ENCODE results near the gene PRTFDC1.

The PRTFDC1 gene

DNA sequence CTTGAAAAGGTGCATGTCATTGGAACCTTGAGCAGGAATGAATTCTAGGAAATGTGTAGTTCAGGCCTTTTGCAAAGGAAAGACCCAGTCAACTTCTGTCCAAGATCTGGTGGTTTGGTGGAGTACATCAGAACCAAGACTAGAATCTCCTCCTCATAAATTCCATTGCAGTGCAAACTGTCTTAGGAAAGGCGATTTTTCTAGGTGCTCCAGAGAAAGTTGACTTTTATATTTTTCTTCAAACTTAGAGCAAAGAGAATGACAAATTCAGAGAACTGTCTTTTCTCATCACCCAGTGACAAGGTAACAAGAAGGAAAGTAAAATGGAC lies 50.0 kb downstream of the PRTFDC1 start:
- DNase-seq (ENCODE audit: low read depth): no peak

DNA sequence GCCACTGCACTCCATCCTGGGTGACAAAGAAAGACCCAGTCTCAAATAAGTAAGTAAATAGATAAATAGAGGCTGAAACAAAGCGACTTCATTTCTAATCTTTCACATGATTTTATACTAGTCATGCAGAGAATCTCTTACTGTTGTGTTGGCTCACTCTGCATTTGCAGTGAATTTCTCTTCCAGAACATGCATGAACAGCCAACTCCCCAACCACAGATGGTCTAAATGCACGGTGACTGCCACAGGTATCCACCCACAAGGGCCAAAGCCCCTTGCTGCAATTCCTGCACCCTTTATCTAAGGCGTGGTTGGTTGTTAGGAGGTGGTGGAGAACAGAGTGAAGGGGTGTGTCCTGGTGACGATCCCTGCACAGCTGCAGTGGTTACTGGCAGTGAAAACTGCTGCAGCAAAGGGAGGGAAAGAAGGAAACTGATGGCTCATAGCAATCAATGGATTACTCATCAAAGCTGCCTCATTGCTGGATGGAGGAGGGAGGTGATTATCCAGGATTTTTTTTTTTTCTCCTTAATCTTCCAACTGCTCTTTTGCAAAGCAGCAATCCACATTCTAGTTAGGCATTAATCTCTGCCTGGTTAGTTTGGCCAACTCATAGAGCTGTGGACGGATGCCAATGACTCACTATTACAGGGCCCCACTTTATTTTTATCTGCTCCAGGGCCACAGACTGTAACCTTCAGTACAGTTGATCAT lies 50.6 kb downstream of the PRTFDC1 start:
- peak; percentile 95 for DNase-seq (ENCODE audit: low read depth)

DNA sequence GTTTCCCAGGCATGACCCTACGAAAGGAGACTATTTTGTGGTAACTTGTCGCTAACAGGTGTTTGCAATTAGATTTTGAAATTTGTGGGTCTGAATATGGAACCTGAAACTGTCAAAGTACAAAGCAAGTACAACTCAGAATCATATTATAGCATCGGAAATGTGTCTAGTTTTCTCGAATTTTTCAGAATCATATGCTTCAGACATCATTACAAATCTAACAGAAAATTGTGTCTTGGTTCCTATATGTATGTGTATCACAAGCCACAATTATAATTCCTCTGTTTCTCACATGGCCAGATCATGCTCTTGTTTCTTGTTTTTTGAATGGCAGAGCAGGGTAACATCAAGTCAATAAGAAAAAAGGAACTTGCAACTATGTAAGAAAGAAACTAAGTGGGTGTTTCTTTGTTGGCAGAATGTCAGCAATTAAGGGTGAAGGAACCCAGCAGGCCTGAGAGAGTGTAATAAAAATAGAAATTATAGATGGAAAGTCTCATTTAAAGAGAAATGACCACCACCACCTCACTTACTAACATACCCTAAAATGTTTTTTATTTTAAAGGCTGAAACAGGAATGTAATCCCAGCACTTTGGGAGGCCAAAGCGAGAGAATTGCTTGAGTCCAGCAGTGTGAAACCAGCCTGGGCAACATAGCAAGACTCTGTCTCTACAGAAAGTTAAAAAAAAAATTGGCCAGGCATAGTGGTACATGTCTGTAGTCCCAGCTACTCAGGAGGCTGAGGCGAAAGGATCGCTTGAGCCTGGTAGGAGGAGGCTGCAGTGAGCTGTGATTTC lies 51.3 kb downstream of the PRTFDC1 start:
- peak; percentile 26 for DNase-seq (ENCODE audit: low read depth)

DNA sequence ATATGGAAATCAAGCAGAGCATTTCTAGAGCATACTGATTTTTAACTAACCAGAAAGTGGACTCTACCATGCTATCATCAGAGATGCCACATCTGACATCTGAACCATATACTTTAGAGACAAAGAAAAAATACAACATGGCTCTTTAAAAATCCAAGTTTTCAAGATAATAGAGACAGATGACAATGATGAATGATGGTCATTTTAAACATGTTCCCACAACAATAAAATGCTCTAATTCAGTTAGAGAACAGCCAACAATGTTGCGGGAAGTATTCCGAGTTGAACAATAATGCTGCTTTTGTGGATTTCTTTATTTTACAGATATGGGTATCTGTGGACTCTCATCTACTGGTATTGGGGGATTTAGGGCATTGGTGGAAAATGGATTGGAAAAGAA lies 52.8 kb downstream of the PRTFDC1 start:
- no peak for DNase-seq (ENCODE audit: low read depth)

DNA sequence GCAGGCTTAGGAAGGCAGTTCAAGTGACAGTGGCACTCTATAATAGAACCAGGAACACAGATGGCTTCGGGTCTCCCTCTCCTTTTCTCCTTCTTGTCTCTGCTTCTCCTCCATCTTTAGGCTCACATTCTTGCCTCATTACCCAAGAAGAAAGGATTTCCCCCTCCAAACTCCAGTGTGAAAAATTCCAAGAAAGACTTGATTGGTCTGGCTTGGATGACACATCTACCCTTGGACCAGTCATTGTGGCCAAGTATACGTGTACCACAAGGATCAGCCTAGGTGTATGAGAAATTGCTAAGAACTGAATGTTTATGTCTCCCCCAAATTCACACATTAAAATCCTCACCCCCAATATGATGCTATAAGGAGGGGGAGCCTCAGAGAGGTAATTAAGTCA lies 53.9 kb downstream of the PRTFDC1 start:
- DNase-seq (ENCODE audit: low read depth): peak; percentile 18

DNA sequence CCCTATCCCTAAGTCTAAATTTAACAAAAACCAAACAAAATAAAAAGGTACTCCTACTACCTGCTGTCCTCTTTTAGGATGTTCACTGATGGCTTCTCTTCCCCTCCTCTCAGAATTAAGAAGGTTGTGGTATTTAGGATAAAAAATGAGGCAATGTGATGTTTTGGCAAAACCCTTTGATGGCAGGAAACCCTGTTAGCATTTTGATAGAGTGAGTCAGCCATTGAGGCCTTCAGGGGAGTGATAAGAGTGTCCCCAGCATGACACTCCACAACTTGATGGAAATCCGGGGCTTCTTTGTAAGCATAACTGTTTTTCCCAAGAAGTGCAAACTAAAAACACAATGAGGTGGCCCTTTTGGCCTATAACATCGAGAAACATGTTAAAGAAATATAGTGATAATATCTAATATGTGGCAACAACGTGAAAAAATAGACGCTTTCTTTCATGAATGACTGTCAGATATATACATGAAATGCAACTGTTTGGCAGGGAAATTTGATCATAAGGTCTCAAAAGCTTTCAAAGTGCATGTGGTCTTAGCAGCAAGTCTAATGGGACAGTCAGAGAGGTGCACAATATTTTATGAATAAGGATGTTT lies 55.0 kb downstream of the PRTFDC1 start:
- DNase-seq (ENCODE audit: low read depth): peak; percentile 80

DNA sequence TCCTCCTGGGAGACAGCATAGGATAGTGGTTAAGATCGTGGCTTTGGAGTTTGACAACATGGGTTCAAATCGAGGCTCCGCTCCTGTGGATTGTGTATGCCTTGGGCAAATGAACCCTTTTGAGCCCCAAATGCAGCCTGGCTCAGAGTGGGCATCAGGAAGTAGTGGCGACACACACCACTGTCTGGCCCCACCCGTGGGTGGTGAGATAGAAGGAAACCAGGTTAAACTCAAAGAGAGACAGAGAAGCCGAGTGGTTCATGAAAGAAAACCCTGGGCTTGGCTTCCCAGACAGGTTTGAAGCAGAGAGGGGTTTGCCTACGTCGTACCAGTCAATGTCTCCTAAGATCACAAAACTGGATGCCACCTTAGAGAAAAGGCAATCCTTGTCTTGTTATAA lies 57.7 kb downstream of the PRTFDC1 start:
- DNase-seq (ENCODE audit: low read depth): no peak

DNA sequence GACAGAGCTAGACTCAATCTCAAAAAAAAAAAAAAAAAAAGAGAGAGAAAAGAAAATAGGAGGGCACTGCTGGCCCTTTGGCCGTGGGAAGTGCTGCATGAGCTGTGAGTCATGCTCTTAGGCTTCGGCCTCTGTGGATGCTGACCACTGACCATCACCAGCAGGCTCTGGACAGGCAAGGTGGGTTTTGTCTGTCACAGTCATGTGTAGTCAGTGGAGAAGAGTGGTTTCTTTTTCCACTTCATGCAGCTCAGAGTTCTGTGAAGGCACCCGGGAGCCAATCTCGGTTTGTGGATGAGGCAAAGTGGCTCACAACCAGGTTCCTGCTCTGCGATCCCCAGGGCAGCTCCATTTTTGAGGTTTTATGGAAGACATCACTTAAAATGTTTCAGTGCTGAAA lies 58.1 kb downstream of the PRTFDC1 start:
- DNase-seq (ENCODE audit: low read depth): peak; percentile 89

DNA sequence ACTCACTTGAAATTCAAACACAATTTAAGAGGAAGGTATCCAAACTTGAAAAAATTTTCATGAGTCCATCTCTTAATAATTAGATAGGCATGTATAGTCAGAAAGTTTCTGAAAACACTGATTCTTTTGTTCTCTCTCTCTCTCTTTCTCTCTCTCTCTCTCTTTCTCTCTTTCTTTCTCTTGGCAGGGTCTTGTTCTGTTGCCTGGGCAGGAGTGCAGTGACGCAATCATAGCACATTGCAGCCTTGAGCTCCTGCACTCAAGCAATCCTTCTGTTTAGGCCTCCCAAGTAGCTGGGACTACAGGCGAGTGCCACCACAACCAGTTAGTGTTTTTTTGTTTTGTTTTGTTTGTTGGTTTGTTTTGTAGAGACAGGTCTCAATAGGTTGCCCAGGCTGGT lies 59.3 kb downstream of the PRTFDC1 start:
- no peak for DNase-seq (ENCODE audit: low read depth)

DNA sequence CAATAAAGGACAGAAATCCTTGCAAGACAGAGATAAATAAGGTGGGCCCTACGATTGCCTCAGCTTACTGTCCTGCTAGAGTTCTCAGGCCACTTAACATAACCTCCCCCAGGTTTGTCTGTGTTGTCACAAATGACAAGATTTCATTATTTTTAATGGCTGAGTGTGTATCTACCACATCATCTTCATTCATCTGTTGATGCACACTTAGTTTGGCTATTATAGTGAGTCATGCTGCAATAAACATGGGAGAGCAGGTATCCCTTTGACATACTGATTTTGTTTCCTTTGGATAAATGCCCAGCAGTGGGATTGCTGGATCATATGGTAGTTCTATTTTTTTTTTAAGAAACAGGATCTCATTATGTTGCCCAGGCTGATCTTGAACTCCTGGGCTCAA lies 60.6 kb downstream of the PRTFDC1 start:
- peak; percentile 87 for DNase-seq (ENCODE audit: low read depth)

DNA sequence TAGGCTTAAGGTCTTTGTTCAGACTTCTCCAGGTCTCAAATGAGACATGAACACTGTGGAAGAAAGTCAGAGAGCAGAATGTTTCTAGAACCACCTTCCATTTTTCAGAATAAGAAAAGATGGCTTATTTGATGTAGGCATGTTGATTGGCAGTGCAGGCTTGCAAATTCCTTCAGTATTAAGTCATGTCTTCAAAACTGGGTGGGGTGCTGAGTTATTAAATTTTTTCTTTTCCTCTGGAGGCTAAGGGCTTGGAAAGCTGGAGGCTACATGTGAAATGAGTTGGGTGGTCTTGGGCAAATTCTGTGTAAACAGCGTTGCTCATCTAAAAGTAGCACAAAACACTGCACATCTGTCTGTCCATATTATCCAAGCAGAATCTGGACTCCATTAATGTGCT lies 62.8 kb downstream of the PRTFDC1 start:
- peak; percentile 49 for DNase-seq (ENCODE audit: low read depth)

DNA sequence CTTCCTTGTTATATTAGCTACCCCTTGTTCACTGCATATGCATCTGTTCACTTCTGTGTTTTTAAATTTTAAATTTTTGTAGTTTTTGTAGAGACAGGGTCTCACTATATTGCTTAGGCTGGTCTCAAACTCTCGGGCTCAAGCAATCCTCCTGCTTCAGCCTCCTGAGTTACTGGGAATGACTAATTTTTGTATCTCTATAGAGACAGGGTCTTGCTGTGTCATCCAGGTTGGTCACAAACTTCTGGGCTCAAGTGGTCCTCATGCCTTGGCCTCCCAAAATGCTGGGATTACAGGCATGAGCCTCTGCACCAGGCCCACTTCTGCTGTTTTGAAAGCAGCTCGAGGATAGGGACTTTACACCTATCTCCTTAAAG lies 64.6 kb downstream of the PRTFDC1 start:
- no peak for DNase-seq (ENCODE audit: low read depth)

DNA sequence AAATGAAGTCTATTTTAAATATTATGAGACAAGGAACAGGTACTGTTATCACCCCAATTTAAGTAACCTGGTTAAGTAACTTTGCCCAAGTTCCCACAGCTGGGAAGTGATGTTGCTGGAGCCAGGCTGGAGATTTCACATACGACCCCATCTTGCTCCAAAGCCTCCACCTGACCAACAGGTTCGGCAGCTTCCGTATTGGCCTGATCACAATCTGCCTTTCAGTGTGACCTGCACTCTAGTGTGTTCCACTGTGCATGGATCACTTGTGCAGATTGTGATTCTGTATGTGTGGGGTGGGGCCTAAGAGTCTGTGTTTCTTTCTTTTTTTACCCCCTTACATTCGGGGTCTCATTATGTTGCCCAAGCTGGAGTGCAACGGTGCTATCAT lies 66.1 kb downstream of the PRTFDC1 start:
- no peak for DNase-seq (ENCODE audit: low read depth)

DNA sequence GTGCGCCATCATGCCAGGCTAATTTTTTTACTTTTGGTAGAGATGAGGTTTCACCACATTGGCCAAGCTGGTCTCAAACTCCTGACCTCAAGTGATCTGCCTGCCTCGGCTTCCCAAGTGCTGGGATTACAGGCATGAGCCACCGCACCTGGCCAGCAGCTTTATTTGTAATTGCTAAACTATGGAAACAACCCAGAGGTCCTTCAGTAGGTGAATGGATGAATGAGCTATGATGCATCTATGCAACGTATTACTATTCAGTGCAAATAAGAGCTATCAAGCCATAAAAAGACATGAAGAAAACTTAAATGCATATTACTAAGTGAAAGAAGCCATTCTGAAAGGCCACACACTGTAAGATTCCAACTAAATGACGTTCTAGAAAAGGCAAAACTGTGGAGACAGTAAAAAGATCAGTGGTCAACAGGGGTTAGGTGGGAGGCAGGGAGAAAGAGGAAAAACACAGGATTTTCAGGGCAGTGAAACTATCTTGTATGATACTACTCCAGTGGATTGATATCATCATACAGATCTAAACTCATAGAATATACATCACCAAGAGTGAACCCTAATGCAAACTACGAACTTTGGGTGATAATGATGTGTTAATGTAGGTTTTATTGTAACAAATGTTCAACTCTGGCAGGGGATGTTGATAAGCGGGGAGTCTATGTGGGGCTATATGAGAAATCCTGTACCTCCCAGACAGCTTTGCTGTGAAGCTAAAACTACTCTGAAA lies 66.7 kb downstream of the PRTFDC1 start:
- no peak for DNase-seq (ENCODE audit: low read depth)

DNA sequence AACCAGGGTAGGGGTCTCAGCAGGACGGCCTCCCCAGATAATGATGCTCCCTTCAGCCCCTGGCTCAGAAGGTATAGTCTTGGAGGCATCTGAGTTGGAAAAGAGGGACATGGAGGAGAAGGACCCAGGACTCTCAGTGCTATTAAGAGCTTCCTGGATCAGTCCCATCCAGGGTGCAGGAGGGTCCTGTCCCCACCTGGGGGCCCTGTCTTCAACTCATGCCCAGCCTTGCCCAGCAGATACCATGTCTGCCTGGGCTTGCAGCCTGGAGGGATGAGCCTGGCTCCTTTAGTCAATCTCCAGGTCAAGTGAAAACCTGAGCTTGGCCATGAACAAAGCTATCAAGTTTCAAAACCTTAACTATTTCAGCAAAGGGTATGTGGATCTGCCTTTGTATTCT lies 67.6 kb downstream of the PRTFDC1 start:
- DNase-seq (ENCODE audit: low read depth): no peak

DNA sequence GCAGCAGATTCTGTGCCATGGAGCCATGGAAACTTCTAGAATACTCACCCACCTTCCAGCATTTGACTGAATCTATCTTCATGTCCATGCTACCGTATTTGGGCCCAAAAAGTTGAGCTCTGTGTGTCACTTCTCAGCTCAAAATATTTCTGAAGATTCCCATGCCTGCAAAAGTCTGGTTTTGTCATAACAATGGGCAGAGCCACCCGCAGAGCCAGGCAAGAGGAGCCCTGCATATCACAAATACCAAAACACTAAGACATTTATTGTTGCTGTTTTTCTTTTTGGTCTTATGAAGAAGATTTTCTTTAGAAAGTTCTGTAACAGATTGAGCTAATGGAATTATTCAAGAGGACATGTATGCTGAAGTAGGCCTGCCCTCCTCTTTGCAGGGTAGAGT lies 68.1 kb downstream of the PRTFDC1 start:
- DNase-seq (ENCODE audit: low read depth): peak; percentile 51

DNA sequence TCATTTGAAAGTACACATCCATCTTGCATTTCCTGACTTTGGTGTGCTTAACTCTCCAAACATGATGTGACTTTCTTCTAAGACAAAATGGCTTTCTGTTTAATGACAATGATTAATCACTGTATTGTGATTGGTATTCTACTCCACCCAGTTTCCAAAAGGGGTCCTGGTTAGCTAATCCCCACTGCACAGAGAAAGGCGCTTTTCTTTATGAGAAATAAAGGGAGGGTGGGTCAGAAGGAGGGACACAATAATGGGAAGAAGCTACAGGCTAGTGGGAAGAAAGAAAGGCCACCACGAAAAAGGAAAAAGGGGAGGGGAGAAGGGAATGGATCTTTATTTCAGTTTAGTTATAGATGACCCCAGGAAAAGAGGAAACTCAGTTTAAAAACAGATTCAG lies 69.2 kb downstream of the PRTFDC1 start:
- no peak for DNase-seq (ENCODE audit: low read depth)

DNA sequence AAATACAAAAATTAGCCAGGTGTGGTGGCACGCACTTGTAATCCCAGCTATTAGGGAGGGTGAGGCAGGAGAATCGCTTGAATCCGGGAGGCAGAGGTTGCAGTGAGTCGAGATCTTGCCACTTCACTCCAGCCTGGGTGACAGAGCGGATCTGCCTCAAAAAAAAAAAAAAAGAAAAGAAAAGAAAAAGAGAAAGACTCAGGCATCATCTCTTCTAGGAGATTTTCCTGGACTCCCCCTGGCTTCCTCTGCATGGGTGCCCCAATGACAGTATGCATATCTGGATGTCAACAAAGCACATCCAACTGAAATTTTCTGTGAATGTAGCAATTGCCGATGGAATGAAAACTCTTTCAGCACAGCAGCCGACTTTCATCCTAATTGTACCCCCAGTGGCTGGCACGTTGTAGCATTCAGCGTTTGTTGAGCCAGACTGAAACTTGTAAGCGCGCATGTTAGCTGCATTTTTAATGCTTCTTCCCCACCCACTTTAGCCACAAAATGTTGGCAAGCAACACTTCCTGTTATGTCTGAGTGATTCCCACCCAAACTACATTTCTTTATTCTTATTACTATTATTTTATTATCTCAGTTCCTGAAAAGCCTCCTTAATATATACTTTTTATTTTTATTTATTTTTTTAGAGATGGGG lies 70.2 kb downstream of the PRTFDC1 start:
- DNase-seq (ENCODE audit: low read depth): peak; percentile 46

DNA sequence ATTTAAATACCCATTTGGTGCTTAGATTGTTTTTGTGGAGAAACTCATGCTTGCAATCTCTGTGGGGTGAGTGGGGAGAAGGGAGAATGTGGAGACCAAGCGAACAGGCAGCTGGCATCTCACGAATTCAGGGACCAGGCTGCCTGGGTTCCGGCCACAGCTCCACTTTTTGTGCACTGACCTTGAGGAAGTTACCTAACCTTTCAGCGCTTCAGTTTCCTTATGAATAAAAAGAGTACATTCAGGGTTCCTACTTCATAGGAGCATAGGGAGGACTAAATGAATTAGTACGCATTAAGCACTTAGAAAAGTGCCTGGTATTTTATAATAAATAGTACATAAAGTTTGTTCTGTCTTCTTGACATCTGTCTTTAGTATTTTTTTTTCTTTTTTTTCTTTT lies 72.5 kb downstream of the PRTFDC1 start:
- no peak for DNase-seq (ENCODE audit: low read depth)

DNA sequence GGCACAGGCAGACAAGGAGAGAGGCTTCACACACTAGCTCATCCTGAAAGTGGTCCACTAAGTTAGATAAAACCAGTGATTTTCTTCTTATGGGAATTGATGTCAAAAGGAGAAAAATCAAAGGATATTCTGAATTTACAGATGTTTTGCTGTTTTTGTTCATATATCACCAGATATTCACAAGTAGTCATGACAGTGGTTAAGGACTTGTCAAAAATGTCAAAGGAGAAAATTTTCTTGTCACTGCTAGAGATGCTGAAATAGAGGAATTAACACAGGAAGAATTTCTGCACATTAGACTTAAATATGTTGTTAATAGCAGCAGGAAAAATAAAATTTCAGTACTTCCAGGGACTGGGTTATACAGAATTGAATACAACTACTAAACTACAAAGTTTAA lies 78.3 kb downstream of the PRTFDC1 start:
- DNase-seq (ENCODE audit: low read depth): no peak

DNA sequence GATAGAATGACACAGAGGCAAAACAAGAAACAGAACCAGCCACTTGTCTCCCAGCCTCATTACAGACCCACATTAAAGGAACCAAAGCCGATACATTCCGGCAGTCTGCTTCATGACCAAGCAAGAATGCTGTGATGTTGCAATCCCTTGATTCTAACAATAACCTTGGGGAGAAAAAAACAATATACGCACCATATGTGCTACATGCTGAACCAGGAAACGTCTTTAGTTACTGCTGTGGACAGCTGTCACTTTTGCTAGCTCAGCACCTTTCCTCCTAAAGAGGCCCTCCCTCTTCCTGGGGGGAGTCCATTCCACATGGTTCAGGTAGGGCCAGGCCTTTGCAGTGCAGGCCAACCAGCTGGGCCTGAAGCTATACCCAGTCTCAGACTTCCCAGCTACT lies 79.1 kb downstream of the PRTFDC1 start:
- peak; percentile 94 for DNase-seq (ENCODE audit: low read depth)

DNA sequence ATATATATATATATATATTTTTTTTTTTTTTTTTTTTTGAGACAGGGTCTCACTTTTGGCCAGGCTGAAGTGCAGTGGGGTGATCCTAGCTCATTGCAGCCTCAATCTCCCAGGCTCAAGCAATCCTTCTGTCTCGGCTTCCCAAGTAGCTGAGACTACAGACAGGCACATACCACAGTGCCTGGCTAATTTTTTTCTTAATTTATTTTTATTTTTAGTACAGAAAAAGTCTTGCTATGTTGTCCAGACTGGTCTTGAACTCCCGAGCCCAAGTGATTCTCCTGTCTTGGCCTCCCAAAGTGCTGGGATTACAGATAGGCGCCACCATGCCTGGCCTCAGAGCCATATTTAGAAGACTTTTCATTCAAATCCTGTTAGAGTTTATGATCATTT lies 79.6 kb downstream of the PRTFDC1 start:
- no peak for DNase-seq (ENCODE audit: low read depth)

Data from EH (cell line).